ENCODE results near the gene TTC28. TPM values are rescaled to one million over a fixed set of nuclear protein-coding genes. Genes with fewer than 3 reads are reported as not detected.
"Not testable (repeated sequence)": the region's sequence is repeated elsewhere in the genome, so short reads cannot be mapped to it uniquely, and the experiment has no call there.

The TTC28 gene
- total RNA-seq, 2 experiments from 2014 or later, result 0.71 to 0.97 TPM

DNA sequence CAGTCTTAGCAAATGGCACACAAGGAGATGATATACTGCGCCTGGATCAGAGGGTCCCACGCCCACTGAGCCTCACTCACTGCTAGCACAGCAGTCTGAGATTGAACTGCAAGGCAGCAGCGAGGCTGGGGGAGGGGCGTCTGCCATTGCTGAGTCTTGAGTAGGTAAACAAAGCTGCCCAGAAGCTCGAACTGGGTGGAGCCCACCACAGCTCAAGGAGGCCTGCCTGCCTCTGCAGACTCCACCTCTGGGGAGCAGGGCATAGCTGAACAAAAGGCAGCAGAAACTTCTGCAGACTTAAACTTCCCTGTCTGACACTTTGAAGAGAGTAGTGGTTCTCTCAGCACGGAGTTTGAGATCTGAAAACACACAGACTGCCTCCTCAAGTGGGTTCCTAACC lies 470.2 kb downstream of the TTC28 start:
- DNase-seq; H3K27me3 Mint-ChIP-seq; ATAC-seq (ENCODE audit: low read depth); H3K4me1 Mint-ChIP-seq; POLR2A ChIA-PET; H3K9me3 Mint-ChIP-seq; H3K27ac Mint-ChIP-seq; H3K4me3 Mint-ChIP-seq; H3K36me3 Mint-ChIP-seq: not testable (repeated sequence)

DNA sequence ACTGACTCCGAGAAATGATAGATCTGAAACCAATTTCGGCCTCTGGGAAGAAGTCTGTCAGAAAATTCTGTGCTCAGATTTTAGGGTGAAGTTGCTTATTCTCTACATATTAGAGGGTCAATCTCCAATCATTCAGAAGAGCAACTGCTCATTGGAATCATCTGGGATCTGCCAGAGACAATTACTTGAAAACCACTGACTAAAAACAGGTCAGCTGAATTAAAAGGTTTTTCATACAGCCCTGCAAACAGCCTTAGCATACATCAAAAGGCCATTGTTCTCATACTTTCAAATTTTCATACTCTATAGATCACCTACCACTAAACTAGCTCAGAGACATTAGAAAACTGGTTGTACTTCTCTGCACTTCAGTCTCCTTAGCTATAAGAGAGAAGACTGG lies 470.9 kb downstream of the TTC28 start:
- H3K27ac Mint-ChIP-seq, result no peak overlapping the region
- ATAC-seq (ENCODE audit: low read depth), result no peak
- H3K4me1 Mint-ChIP-seq, result no peaks in the 10 kb centered on the region
- no peak overlapping the region for H3K4me3 Mint-ChIP-seq
- H3K27me3 Mint-ChIP-seq, result peaks cover 5% of the 10 kb centered on the region
- POLR2A ChIA-PET, result no interaction called here
- DNase-seq, result no peak
- peaks cover 5% of the 10 kb centered on the region for H3K9me3 Mint-ChIP-seq
- H3K36me3 Mint-ChIP-seq, result peaks cover 2% of the 10 kb centered on the region

DNA sequence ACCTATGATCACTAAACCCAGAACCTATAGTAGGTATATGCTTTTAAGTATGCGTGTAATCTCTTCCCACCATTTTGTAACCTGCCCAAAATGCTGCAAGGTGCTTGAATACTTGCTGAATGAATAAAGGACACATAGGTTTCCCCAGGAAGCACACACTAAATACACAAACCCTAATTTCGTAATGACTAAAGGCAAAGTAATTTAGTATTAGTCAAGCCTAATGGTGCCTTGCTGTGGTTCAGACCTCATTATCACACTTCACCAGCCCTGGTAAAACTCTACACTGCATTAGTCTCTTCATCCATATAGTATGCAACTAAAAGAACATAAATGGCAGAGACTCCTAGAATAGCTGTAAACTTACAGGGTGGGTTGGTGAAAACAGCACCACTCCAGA lies 471.6 kb downstream of the TTC28 start:
- H3K36me3 Mint-ChIP-seq, result peaks cover 2% of the 10 kb centered on the region
- DNase-seq, result no peak
- no peak overlapping the region for H3K27ac Mint-ChIP-seq
- H3K4me1 Mint-ChIP-seq, result no peaks in the 10 kb centered on the region
- no peak overlapping the region for H3K4me3 Mint-ChIP-seq
- H3K27me3 Mint-ChIP-seq, result peaks cover 5% of the 10 kb centered on the region
- peaks cover 3% of the 10 kb centered on the region for H3K9me3 Mint-ChIP-seq
- no peak for ATAC-seq (ENCODE audit: low read depth)
- POLR2A ChIA-PET, result no interaction called here

DNA sequence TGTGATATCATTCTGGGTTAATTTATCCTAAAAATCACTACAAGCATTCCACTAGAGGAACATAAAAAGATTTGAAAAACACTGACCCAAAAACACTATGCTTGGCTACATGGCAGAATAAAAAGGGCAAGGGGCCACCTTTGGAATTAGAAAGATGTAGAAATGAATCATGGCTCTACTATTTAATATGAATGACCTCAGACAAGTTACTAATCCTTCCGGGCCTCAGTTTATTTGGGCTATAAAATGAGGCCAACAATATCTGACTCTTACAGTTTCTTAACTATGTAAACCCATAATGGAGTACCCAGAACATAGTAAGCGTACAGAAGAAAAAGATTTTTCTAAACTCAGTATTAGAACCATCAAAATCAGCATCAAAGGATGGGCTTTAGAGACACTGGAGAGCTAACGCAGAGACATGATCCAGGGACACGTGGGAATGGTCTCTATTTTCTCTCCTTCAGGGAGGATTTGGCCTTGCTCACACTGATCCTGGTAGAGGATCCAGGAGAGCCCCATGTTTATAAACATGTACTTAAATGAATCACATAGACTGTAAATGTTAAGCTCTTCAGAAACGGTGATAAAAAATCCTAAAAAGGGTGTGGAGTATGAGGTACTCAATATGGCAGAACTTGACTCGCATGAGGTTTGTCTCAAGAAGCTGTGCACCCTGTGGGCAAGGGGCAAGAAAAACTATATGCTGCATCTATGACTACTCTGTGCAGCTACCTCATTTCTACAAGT lies 472.2 kb downstream of the TTC28 start:
- no peak for ATAC-seq (ENCODE audit: low read depth)
- no peak for DNase-seq
- Mint-ChIP-seq H3K4me3 (no peak overlapping the region), H3K27ac (no peak overlapping the region), H3K27me3 (peaks cover 5% of the 10 kb centered on the region), H3K4me1 (no peaks in the 10 kb centered on the region), H3K9me3 (peaks cover 3% of the 10 kb centered on the region), H3K36me3 (peaks cover 2% of the 10 kb centered on the region)
- POLR2A ChIA-PET, result no interaction called here

DNA sequence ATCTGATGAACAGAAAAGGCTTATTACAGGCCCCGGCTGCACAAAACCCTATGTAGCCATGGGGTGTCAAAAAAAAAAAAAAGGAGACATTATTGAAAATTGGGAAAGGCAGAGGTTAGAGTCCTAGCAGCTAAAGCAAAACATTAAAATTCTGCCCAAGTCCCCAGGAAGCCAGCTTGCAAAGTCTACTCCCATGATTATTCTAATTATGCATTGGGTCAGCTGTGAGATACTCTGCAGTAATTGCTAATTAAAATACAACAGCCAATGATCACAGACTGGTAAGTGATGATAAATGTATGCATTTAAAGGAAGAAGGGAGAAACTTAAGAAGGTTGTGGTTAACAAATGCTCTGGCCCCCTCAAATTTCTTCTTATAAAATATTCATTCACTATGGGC lies 473.7 kb downstream of the TTC28 start:
- no peak overlapping the region for H3K4me3 Mint-ChIP-seq
- H3K36me3 Mint-ChIP-seq, result peaks cover 2% of the 10 kb centered on the region
- peaks cover 5% of the 10 kb centered on the region for H3K27me3 Mint-ChIP-seq
- no peak overlapping the region for H3K27ac Mint-ChIP-seq
- peaks cover 3% of the 10 kb centered on the region for H3K9me3 Mint-ChIP-seq
- DNase-seq, result no peak
- no peak for ATAC-seq (ENCODE audit: low read depth)
- POLR2A ChIA-PET, result no interaction called here
- no peaks in the 10 kb centered on the region for H3K4me1 Mint-ChIP-seq

DNA sequence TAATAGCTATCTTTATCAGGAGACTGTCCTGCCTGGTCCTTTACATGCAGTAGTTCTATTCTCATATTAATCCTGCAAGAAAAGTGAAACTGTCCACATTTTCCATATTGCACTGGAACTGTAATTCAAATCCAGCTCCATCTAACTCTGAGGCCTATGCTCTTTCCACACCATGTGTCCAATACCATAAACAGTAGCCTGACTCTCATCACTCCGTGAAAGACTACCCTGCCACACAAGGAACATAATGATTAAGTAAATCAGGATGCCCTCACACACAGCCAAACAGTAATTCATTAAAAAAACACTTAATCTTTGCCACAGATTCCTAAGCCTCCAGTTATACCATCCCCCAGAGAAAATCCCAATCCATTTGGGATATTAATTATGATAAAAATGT lies 475.3 kb downstream of the TTC28 start:
- Mint-ChIP-seq H3K27me3 (no peaks in the 10 kb centered on the region), H3K36me3 (no peaks in the 10 kb centered on the region), H3K4me3 (no peak overlapping the region), H3K9me3 (no peaks in the 10 kb centered on the region), H3K4me1 (no peaks in the 10 kb centered on the region), H3K27ac (no peak overlapping the region)
- ATAC-seq (ENCODE audit: low read depth) (no peak), DNase-seq (no peak)
- POLR2A ChIA-PET, result no interaction called here

DNA sequence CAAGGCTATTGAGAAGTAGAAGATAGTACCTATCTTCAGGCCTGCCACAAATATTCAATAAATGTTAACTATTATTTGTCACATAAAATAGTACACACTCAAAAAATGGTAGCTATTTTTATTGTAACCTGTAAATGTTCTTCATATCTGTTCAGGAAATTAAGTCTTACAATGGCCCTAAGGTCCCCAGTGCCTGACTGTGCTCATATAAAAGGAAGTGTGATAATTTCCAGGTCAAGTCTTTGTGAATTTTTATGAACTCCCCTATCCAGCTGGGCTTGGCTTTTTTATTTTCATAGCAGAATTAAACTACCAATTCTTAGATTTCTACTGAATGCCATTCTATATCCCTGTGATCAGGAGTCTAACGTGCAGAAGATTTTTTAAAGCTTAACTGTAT lies 476.4 kb downstream of the TTC28 start:
- Mint-ChIP-seq H3K36me3 (no peaks in the 10 kb centered on the region), H3K27me3 (no peaks in the 10 kb centered on the region), H3K4me3 (no peak overlapping the region), H3K4me1 (no peaks in the 10 kb centered on the region), H3K9me3 (no peaks in the 10 kb centered on the region), H3K27ac (no peak overlapping the region)
- POLR2A ChIA-PET, result no interaction called here
- ATAC-seq (ENCODE audit: low read depth) (no peak), DNase-seq (no peak)

DNA sequence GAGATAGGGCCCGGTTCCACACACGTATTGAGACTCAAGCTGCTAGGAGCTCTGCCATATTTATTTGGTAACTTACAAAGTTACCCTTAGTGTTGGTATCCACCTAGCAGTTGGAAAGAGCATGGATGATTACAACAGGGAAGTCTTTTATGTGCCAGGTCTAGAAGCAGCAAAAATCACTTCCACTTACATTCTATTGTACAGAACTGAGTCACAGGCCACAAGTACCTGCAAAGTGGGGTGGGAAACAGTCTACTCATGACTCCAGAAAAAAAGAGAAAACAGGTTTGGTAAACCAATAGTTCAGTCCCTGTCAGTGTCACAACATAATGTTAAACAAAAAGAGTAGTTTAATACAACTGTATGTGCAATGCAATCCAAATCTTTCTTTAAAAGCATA lies 480.9 kb downstream of the TTC28 start:
- no peaks in the 10 kb centered on the region for H3K4me1 Mint-ChIP-seq
- H3K27ac Mint-ChIP-seq, result no peak overlapping the region
- peaks cover 2% of the 10 kb centered on the region for H3K9me3 Mint-ChIP-seq
- H3K27me3 Mint-ChIP-seq, result no peaks in the 10 kb centered on the region
- DNase-seq (no peak), ATAC-seq (ENCODE audit: low read depth) (no peak)
- POLR2A ChIA-PET, result no interaction called here
- H3K36me3 Mint-ChIP-seq, result no peaks in the 10 kb centered on the region
- H3K4me3 Mint-ChIP-seq, result no peak overlapping the region

DNA sequence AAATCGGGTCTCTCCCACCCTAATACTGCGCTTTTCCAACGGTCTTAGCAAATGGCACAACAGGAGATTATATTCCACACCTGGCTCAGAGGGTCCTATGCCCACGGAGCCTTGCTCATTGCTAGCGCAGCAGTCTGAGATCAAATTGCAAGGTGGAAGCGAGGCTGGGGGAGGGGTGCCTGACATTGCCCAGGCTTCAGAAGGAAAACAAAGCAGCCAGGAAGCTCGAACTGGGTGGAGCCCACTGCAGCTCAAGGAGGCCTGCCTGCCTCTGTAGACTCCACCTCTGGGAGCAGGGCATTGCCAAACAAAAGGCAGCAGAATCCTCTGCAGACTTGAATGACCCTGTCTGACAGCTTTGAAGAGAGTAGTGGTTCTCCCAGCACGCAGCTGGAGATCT lies 488.1 kb downstream of the TTC28 start:
- H3K27me3 Mint-ChIP-seq; H3K36me3 Mint-ChIP-seq; ATAC-seq (ENCODE audit: low read depth); DNase-seq; H3K4me3 Mint-ChIP-seq; H3K9me3 Mint-ChIP-seq; POLR2A ChIA-PET; H3K27ac Mint-ChIP-seq; H3K4me1 Mint-ChIP-seq: not testable (repeated sequence)

DNA sequence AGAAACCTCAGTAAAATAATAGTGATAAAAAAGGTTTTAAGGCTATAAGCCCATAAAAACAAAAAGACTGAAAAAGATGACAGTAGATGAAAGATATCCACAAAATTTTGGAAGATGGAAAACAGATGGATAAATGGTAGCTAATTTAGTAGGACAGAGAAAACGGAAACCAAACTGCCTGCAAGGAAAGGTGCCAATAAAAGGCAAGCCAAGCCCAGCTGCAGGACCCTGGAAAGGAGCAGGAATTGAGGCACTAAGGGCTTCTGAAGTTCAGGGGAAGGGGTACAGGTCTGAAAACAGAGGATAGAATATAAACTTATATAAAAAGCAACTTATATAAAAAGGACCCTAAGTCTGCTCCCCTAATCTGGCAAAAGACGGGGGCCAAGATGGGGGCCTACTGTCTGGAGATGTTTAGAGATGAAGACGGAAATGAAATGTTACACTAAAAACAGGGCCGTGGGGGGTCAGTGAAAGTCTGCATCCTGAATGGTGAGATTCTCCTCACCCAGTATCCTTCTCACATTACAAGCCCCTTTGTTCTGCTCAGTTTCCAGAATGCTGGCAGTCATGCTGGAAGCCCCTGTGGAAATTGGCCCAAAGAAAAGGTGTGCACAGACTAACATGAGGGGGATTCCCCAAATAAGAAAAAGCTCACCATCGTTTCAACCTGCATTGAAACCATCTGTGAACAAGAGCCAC lies 491.3 kb downstream of the TTC28 start:
- Mint-ChIP-seq H3K4me3 (no peak overlapping the region), H3K9me3 (peaks cover 2% of the 10 kb centered on the region), H3K27ac (no peak overlapping the region), H3K4me1 (no peaks in the 10 kb centered on the region), H3K27me3 (peaks cover 4% of the 10 kb centered on the region), H3K36me3 (no peaks in the 10 kb centered on the region)
- POLR2A ChIA-PET, result no interaction called here
- no peak for ATAC-seq (ENCODE audit: low read depth)
- no peak for DNase-seq

DNA sequence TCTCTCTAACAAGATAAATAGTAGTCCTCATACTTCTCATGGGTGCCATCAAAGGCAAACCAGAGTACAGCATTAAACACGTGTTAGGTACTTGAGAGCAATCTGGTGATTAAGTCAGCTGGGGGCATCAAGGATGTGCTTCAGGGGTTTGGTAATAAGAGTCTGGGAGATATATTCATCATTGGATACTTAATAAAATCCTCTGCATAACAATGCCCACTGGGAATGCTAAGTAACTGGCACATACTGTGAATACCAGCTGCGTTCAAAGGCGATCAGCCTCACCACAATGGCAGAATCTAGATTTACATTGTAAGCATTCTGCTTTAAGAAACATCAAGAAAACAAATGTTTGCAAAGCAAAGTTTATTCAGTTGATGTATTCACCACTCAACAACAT lies 492.0 kb downstream of the TTC28 start:
- ATAC-seq (ENCODE audit: low read depth) (no peak), DNase-seq (no peak)
- POLR2A ChIA-PET, result no interaction called here
- Mint-ChIP-seq H3K4me1 (no peaks in the 10 kb centered on the region), H3K27ac (no peak overlapping the region), H3K27me3 (peaks cover 2% of the 10 kb centered on the region), H3K4me3 (no peak overlapping the region), H3K9me3 (no peaks in the 10 kb centered on the region), H3K36me3 (no peaks in the 10 kb centered on the region)

DNA sequence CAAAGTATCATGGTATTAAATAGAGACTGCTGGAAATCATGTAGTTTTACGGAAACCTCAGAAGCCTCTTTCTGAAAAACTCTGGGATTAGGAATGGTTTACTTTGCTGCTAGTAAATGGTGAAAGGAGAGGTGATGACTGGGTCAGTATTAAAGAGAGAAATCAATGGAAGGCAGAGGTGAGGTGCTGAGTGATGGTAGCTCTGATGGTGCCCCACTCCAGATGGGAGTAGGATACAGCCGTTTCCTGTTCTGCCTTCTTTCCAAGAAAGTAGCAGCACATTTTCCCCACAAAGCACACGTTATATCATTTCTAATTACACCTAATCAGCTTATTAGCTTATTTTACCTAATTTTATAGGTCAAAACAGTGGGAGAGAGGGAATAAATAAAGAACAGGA lies 493.0 kb downstream of the TTC28 start:
- H3K9me3 Mint-ChIP-seq, result no peaks in the 10 kb centered on the region
- DNase-seq (no peak), ATAC-seq (ENCODE audit: low read depth) (no peak)
- H3K4me1 Mint-ChIP-seq, result no peaks in the 10 kb centered on the region
- no peak overlapping the region for H3K4me3 Mint-ChIP-seq
- peaks cover 2% of the 10 kb centered on the region for H3K27me3 Mint-ChIP-seq
- POLR2A ChIA-PET, result no interaction called here
- H3K36me3 Mint-ChIP-seq, result no peaks in the 10 kb centered on the region
- no peak overlapping the region for H3K27ac Mint-ChIP-seq

DNA sequence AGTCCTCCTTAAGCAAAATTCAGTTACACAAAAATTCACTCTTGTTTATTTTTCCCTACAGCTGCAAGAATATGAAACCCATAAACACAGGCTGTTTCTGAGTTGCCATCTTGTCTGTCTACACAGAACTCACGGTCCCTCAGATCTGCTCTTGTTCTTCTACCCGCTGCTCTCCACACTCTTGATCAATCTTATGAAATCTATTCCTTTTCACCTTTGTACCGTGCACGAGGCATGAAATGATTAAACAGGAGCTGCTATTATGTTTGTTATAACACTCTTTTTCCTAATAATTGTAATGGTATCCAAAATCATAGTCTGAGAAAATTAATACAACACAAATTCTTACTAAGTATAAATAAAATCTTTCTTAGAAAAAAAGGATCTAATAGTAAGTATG lies 494.5 kb downstream of the TTC28 start:
- H3K27ac Mint-ChIP-seq, result no peak overlapping the region
- no peak overlapping the region for H3K4me3 Mint-ChIP-seq
- no peaks in the 10 kb centered on the region for H3K9me3 Mint-ChIP-seq
- DNase-seq, result no peak
- H3K27me3 Mint-ChIP-seq, result peaks cover 2% of the 10 kb centered on the region
- no peak for ATAC-seq (ENCODE audit: low read depth)
- POLR2A ChIA-PET, result no interaction called here
- H3K4me1 Mint-ChIP-seq, result no peaks in the 10 kb centered on the region
- no peaks in the 10 kb centered on the region for H3K36me3 Mint-ChIP-seq

DNA sequence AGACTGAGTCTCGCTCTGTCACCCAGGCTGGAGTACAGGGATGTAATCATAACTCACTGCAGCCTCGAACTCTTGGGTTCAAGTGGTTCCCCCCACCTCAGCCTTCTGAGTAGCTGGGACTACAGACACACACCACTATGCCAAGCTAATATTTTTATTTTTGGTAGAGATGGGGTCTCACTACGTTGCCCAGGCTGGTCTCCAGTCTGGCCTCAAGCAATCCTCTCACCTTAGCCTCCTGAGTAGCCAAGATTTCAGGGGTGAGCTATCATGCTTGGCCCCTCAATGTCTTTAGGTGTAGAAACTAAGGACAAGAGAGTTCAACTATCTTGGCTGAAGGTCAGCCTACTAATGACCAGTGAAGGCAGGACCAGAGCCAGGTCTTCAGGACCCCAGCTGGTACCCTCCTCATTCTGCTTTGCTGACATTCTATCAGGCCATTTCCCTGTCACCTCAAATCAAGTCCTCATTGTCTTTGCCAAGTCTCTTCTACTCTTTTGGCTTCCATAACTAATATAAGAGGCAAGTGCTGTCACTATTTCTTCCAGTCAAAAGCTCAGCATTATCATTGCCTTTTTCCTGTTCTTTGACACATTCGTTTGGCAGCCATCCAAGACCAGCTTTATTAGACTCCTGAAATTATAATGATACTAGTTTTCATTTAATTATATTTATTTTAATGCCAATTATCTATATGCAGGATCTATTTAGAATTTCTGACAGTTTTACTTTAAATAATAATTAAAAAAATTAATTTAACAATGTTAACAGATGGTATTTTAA lies 496.4 kb downstream of the TTC28 start:
- POLR2A ChIA-PET, result no interaction called here
- H3K27ac Mint-ChIP-seq, result no peak overlapping the region
- no peaks in the 10 kb centered on the region for H3K9me3 Mint-ChIP-seq
- no peaks in the 10 kb centered on the region for H3K4me1 Mint-ChIP-seq
- ATAC-seq (ENCODE audit: low read depth) (no peak), DNase-seq (no peak)
- H3K27me3 Mint-ChIP-seq, result peaks cover 2% of the 10 kb centered on the region
- H3K36me3 Mint-ChIP-seq, result no peaks in the 10 kb centered on the region
- no peak overlapping the region for H3K4me3 Mint-ChIP-seq

All from activated naive CD8-positive, alpha-beta T cell treated with anti-CD3 and anti-CD28 coated beads, Interleukin-2, amount 10 ng/mL, durations not matched to agents 7 days and 5 days (primary cell).